HG02884 (cell line): ENCODE results near the gene FAM111B.
A peak's percentile ranks its signal among the peaks of the same experiment; 100 is the strongest.
"Not testable (repeated sequence)": the region's sequence is repeated elsewhere in the genome, so short reads cannot be mapped to it uniquely, and the experiment has no call there.

Experiments
- ATAC-seq: cut with Tn5 transposase; IDR thresholded peaks from one replicate; pipeline ENCODE4 v1.9.1; 2021; ENCODE audit warnings: mild to moderate bottlenecking, moderate library complexity; ENCODE audit not compliant: unreplicated experiment

FAM111B gene, protein sequence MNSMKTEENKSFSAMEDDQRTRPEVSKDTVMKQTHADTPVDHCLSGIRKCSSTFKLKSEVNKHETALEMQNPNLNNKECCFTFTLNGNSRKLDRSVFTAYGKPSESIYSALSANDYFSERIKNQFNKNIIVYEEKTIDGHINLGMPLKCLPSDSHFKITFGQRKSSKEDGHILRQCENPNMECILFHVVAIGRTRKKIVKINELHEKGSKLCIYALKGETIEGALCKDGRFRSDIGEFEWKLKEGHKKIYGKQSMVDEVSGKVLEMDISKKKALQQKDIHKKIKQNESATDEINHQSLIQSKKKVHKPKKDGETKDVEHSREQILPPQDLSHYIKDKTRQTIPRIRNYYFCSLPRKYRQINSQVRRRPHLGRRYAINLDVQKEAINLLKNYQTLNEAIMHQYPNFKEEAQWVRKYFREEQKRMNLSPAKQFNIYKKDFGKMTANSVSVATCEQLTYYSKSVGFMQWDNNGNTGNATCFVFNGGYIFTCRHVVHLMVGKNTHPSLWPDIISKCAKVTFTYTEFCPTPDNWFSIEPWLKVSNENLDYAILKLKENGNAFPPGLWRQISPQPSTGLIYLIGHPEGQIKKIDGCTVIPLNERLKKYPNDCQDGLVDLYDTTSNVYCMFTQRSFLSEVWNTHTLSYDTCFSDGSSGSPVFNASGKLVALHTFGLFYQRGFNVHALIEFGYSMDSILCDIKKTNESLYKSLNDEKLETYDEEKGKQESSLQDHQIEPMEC

DNA sequence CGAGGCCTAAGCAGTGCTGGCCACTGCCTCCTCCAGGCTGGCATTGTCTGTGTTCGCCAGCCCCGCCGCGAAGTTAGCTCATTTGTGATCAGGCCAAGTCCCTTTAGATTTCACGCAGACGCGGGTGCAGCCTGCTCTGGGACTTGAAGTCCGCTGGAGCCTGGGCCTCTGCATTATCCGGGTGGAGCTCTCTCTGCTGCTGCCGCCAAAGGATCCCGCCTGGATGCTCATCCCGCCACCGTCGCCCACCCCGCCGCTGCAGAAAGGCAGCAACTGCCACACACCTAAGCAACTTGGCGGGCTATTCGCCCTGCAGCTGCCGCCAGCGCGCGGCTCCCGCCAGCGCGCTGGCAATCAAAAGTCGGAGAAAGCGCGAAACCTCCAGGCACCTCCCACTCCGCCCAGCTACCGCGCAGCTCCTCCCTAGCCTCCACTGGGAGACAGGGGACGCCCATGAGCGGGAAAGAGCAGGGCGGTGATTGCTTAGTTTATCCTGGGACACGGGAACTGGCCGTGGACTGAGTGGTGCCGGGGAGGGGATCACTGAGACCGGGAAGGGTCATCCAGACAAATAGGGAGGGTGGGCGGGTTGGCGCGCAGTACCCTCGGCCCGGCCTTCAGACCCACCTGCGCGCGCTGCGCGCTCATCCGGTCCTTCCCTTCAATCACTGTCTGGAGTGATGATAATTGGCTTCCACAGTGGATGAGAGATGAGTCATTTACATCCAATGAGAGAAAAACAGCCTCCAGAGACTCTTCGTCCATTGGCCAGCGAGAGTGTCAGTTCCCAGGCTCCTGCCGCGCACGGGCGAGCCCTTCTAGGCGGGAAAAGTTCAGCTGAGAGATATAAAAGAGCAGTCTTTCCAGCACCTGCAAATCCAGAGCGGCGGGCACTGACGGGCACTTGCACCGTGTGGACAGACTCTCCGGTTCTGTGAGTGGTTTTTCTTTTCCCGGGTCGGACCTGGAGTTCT, at the start of gene FAM111B:
Gene FAM111B, plus strand, starts transcription at position 875 of the 974 bp plus-strand sequence. CDS start 2,389 bp downstream, outside the sequence.
- ATAC-seq = peak; percentile 58

DNA sequence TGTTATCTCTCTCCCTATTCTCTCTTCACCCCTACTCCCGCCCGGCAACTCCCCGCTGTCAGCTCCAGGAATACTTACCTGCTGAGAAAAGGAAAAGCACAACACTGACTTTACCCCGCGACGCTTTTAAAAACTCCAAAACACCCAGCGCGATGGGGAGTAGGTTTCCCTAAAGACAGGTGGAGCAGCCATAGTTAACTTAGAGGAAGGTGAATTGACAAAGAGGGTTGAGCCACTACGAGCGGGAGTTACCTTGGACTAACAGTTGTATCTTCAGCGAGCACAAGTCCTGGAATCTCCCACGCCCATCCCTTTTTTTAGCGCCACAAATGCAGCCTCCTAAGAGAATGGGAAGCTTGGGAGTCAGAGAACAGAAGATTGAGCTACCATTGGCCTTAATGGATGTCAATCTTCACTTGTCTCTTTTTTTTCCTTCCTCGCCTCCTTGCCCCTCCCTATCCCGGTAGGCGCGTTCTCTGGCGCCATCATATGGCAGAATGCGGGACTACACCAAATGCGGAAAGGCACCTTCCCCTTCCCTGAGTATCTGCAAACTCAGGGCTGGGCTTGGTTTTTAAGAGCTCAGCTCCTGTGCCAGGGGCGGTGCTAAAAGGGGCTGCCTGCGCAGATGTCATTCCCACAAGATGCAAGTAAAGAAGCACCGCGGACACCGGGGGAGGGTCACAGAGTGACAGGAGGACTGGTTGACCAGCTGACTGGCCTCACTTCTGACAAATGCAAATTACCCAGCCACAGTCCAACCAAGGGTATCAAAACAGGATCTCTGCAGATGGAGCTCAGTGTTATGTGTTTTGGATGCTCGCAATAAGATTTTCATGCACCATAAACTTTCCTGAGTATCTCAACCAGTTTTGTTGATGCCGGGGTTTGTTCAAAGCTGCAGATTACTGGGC, 48.7 kb upstream of the FAM111B start:
- peak; percentile 92 for ATAC-seq

DNA sequence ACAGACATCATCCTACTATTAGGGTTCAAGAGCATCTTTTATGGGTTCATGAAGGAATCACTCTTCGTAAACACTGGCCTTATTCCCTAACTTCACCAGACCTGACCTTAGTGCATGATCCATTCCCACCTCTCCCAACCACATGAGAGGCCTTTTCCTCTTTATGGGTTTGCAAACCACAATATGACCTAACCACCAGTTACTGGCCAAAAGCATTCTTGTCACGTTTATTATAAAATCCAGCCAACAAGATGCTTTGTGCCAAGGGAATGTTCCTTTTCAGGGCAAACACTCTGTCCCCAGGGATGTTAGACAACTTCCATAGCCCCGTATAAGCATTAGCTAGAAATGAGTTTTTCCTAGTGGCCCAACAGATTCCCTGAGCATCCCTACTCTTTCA, 46.9 kb upstream of the FAM111B start:
- ATAC-seq = not testable (repeated sequence)

DNA sequence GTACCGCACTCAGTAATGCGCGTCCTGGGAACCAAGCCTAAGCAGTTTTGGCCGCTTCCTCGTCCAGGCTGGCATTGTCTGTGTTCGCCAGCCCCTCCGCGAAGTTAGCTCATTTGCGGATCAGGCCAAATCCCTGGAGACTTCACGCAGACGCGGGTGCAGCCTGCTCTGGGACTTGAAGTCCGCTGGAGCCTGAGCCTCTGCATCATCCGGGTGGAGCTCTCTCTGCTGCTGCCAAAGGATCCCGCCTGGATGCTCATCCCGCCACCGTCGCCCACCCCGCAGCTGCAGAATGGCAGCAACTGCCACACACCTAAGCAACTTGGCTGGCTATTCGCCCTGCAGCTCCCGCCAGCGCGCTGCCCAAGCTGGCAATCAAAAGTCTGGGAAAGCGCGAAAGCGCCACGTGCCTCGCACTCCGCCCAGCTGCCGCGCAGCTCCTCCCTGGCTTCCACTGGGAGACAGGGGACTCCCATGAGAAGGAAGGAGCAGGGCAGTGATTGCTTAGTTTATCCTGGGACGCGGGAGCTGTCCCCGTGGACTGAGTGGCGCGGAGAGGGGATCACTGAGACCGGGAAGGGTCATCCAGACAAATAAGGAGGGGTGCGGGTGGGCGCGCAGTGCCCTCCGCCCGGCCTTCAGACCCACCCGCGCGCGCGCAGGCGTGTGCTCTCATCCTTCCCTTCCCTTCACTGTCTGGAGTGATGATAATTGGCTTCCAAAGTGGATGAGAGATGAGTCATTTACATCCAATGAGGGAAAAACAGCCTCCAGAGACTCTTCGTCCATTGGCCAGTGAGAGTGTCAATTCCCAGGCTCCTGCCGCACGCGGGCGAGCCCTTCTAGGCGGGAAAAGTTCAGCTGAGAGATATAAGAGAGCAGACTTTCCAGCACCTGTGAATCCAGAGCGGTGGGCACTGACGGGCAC, 44.2 kb upstream of the FAM111B start:
- ATAC-seq = no peak

DNA sequence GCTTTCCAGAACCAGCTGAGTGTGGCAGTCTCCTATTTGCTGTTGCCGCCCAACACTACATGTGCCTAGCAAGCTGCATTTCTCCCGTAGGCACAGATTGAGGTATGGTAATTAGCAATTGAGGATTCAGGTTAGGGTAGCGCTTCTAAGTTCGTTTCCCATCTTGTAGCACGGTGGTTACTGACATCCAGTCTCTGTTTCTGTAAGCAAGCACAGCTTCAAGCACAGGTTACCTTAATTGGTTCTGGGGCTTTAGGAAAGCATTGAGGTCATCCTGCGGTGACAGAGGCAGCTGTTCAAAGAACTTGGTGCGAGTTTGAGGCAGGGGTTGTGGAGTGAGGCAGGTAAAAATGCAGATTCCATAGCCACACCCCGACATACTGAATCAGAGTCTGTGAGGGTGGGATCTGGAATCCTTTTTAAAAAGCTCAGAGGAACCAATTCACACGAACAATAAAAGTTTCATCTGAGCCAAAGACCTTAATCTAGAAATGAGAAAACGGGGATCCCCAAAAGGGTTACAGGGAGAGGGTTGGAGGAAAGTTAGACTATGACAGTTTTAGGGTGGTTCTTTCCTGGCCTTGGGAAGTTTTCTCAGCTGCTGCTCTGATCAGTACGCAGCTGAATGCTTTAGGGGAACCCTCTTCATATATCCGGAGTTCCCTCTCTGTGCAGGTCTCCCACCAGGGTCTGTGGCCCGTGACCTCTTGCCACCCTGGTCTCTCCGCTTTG, 42.9 kb upstream of the FAM111B start:
- not testable (repeated sequence) for ATAC-seq

DNA sequence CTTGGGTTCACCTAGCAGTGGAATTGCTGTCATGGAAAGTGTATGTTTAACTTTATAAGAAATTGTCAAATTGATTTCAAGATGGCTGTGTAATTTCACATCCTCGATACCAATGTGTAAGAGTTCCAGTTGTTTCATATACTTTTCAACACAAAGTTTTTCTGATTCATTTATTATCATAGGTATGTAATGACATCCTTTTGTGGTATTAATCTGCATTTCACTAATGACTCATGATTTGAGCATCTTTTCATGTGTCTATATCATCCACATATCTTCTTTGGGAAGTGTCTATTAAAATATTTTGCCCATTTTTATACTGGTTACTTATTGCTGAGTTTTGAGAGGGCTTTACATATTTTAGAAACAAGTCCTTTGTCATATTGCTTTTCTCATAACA, 38.0 kb upstream of the FAM111B start:
- no peak for ATAC-seq

DNA sequence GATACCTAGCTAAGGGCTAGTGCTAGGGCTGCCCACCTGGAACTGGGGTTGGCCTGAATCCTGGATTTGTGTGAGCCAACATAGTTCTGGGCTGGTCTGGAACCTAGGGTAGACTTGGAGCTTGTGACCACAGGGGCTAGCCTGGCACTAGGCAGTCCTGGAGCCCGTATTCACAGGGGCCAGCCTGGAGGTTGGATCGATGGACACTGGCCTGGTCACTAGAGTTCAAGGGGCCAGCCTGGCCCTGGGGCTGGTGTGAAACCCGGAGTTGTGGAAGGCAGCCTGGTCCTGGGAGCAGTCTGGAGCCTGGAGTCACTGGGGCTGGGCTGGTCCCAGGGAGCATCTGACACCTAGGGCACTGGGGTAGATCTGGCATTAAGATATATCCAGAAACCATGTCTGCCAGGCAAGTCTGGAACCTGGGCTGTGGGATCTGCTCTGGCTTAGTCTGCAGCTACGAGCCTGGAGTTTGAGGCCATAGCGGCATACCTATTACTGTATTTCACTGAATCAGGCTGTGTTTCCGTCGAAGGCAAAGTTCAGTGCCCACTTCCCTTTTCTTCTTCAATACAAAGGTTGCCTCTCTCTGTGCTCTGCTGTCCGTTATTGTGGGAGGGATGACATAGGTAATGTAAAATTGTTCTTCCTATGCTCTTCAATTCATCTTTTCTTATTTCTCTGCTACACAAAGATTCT, 30.0 kb upstream of the FAM111B start:
- ATAC-seq = peak; percentile 91

DNA sequence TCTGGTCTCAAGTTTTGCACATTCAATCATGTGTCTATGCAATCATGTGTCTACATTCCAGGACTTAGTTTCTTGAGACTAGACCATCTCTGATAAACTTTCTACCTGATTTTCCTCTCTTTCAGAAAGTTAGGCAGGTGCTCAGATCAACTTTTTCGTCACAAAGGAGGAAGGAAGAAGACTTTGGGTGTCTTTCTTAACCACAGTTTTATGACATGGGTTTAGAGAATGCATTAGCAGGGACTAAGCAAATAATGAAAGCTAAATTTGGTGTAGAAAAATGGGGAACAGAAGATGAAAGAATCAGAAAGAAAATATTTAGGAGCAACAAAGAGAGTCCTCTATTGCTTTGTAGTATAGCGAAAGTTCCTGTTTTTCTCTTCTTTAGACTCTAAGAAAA, 28.6 kb upstream of the FAM111B start:
- no peak for ATAC-seq

DNA sequence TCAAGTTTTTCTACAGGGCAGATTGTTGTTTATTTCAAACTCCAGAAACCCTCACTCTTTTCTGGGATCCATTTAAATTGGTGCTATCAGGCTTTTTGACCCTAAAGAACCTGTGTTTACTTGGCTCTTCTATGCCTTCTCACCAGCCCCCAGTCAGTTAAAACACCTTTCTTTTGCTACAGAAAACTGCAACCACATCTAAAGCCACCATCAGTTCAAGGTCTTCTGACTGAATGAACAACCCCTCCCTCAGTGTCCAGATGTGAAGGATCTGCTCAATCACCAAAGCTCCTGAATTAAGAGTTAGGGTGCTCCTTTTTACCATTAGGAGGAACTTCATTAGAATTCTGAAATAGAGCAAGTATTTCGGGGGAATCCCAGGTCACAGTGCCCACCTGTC, 28.0 kb upstream of the FAM111B start:
- no peak for ATAC-seq

DNA sequence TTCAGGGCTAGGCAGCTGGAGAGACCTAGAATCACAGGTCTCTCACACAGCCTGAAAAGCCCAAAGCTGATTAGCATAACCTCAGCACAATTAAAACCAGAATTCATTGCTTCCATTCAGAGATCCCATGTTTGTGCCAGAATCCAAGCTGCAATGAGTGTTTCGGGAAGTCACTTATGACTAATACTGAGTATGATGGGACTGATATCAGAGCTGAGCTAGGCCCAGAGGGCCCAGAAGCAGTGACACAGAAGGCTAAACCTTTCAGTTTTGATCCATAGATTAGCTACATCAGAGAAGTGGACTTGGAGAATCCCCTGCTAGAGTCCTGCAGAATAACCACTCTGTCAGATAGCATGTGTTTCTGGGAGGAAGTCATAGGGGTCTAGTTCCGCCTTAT, 26.6 kb upstream of the FAM111B start:
- ATAC-seq = not testable (repeated sequence)

DNA sequence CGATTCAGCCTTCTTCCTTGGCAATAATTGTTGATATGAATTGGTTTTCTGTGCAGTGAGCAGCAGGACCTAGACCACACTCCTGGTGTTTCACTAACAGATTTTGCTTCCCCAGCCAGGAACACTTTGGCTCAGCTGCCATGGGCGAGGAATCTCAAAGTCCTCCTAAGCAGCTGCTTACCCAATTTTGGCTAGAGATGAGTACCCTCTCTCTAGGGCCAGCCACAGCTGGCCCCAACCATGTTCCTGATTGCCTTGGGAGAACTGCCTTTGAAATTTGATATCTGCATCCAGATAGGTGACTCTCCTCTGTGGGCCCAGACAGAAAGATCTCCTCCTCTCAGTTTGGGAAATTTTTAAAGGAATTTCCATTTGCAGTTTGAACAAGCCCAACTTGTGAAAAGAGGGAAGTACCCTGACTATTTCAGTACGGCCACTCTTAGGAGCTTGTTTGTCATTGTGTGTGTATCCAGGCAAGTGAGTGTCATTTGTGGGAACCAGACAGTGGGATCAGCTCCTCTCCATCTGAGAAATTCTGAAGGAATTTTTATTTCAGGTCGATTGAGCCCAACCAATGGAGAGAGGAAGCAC, 25.5 kb upstream of the FAM111B start:
- not testable (repeated sequence) for ATAC-seq

DNA sequence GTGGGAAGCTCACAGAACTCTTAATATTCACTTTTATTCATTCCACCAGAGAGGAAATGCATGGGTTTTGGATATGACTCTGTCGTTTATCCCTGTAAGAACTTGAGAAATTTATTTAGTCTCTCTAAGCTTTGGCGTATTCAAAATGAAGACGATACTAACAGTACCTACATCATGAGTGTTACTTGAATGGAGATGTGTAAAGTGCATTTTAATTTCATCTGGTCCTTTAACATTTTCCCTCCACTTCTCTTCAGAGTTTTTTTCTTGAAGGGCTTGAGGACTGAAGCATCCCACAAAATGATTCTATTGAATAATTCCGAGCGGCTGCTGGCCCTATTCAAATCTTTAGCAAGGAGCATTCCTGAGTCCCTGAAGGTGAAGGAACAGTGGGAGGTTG, 21.0 kb upstream of the FAM111B start, which contains the start of gene GLYATL1B:
Gene GLYATL1B, plus strand, starts transcription at position 301 of the 400 bp plus-strand sequence. Its CDS starts 0 bp downstream, at position 301.
- not testable (repeated sequence) for ATAC-seq

DNA sequence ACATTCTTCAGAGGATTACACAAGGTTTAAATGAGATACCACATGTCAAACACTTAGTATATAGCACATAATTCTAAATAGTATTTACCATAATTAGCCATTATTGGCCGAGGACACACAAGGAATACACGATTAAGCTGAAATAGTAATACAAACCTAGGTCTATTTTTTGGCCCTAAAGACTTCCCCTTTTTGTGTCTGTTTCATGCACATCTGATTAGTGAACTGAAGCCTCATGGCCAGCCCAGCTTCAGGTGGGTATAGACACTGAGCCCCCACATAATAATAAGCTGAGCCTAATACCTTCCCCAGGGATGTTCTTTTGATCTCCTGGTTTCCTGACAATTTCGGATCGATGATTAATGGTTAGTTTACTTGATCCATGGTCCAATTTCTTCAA, 18.9 kb upstream of the FAM111B start:
- ATAC-seq = no peak

DNA sequence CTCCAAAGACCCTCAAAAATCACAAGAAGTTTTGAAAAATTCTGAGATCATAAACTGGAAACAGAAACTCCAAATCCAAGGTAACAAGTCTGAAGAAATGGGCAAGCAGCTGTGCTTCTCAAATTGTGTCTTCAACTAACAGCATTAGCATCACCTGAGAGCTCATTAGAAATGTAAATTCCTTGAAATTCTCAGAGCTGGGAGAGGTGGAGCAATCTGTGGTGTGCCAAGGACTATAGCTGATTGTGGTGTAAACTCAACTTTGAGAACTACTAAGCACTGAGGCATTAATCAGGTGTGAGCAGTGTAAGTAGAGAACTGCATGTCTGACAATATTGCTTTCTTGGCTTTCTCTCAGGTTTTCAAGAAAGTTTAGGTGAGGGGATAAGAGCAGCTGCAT, 13.5 kb upstream of the FAM111B start:
- not testable (repeated sequence) for ATAC-seq

DNA sequence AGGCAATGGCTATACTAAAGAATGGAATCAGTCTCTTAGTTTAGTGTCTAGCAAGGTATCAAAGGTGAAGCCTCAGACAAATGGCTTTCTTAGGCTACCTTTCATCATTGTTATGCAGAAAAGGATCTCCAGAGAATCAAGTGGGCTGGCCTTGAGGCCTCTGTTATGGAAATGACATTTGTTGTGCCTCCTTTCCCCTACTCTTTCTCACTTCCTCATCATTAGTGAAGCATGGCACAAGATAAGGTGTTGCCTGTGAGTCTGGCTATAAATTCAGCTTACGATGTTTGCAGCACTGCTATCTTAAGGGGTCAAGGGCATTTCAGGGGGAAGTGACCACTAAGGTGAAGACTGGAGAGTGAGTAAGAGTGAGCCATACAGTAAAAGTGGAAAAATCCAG, 11.8 kb upstream of the FAM111B start:
- ATAC-seq = peak; percentile 93

DNA sequence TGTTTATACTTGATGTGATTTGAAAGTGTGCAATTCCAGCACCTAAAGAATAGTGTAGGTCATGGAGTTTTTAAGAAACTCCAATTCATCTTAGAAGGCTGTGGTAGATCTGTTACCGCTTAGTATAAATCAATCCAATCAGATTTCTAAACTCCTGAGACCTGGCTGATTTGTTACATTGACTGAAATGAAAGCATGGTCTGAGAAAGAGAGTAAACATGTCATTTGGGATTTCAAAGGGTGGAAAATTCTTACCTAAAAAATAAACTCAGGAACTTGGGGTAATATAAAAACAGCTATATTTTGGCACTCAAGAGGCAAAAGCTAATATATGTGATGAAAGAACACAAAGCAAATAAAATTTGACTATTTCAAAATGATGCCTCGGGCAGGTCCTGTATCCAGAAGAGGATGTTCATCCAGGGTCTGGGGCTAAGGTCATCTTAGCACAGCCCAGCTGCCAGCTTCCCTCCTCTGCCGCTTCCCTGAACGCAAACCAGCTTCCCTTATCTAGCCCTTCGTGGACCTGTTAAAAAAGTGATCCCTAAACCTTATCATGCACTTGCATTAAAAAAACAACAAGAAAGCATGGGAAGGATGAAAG, 11.0 kb upstream of the FAM111B start:
- not testable (repeated sequence) for ATAC-seq
